DOHH2 (cell line): Measurements from ENCODE around the gene AGO4.

ENCODE experiments used
- H3F3A ChIP-seq: fragments of 200-600 bp; sonication (generic), shearing (Covaris generic); 2 replicates; pipeline ENCODE4 v1.6.0; 2016; ENCODE audit warnings: antibody characterized with exemption, mild to moderate bottlenecking; ENCODE audit not compliant: control insufficient read depth, insufficient read depth
- H3K27ac ChIP-seq: fragments of 200-600 bp; sonication (generic); 2 replicates; pipeline ENCODE4 v1.5.1; 2014; ENCODE audit warnings: low read depth, mild to moderate bottlenecking, low read length, moderate library complexity
- H3K27me3 ChIP-seq: fragments of 200-600 bp; sonication (generic); 2 replicates; pipeline ENCODE4 v1.6.1; 2014; ENCODE audit warnings: mild to moderate bottlenecking, low read length, mixed read lengths; ENCODE audit not compliant: control insufficient read depth
- H3K36me3 ChIP-seq: fragments of 200-600 bp; sonication (generic); 2 replicates; pipeline ENCODE4 v1.6.1; 2014; ENCODE audit warnings: mild to moderate bottlenecking, low read length, moderate library complexity, mixed read lengths; ENCODE audit not compliant: control insufficient read depth
- H3K4me1 ChIP-seq: fragments of 200-600 bp; sonication (generic); 2 replicates; pipeline ENCODE4 v1.6.1; 2014; ENCODE audit warnings: mild to moderate bottlenecking, low read length, mixed read lengths; ENCODE audit not compliant: control insufficient read depth
- H3K4me2 ChIP-seq: fragments of 200-600 bp; sonication (generic); 2 replicates; pipeline ENCODE4 v1.6.0; 2014; ENCODE audit warnings: mild to moderate bottlenecking, low read length, moderate library complexity
- H3K4me3 ChIP-seq: fragments of 200-600 bp; sonication (generic); 2 replicates; pipeline ENCODE4 v1.5.1; 2014; ENCODE audit warnings: mild to moderate bottlenecking, low read length, mixed read lengths
- H3K79me2 ChIP-seq: fragments of 200-600 bp; sonication (generic); 2 replicates; pipeline ENCODE4 v1.6.1; 2014; ENCODE audit warnings: mild to moderate bottlenecking, low read length, mixed read lengths; ENCODE audit not compliant: control insufficient read depth
- H3K9me2 ChIP-seq: fragments of 200-600 bp; sonication (generic); replicated peaks from 2 replicates; pipeline ENCODE4 v1.6.1; 2014; ENCODE audit warnings: mild to moderate bottlenecking, low read length, mixed read lengths; ENCODE audit not compliant: control insufficient read depth
- H3K9me3 ChIP-seq: fragments of 200-600 bp; sonication (generic); 2 replicates; pipeline ENCODE4 v1.6.1; 2014; ENCODE audit warnings: antibody characterized with exemption, low read length, mixed read lengths; ENCODE audit not compliant: control insufficient read depth, insufficient read depth
- H4K20me1 ChIP-seq: fragments of 200-600 bp; sonication (generic); 2 replicates; pipeline ENCODE4 v1.6.0; 2014; ENCODE audit warnings: low read depth, mild to moderate bottlenecking, antibody characterized with exemption, low read length, moderate library complexity; ENCODE audit not compliant: control insufficient read depth, insufficient read depth
- CTCF ChIP-seq: fragments of 200-600 bp; sonication (generic); IDR thresholded peaks from one replicate; pipeline ENCODE4 v1.5.1; 2014; ENCODE audit warnings: antibody characterized with exemption, mild to moderate bottlenecking, low read depth, low read length; ENCODE audit not compliant: poor library complexity, severe bottlenecking
- EZH2phosphoT487 ChIP-seq: fragments of 200-600 bp; sonication (generic); IDR thresholded peaks from 2 replicates; pipeline ENCODE4 v1.6.1; 2017; ENCODE audit warnings: borderline replicate concordance, mild to moderate bottlenecking, antibody characterized with exemption, low read length, moderate library complexity, mixed read lengths

The AGO4 gene

GRCh38 chr1:35851132-35851869 is 43.5 kb downstream of the AGO4 start:
- TF ChIP-seq CTCF, result no peak
- no peak for TF ChIP-seq EZH2phosphoT487

GRCh38 chr1:35852241-35852640 is 44.4 kb downstream of the AGO4 start:
- Histone ChIP-seq H3K9me2 (no peaks in the 10 kb centered on the region), H3K9me3 (no peaks in the 10 kb centered on the region), H3K27ac (no peak overlapping the region), H3F3A (no peaks in the 10 kb centered on the region), H3K4me1 (no peaks in the 10 kb centered on the region), H4K20me1 (no peaks in the 10 kb centered on the region), H3K4me2 (no peak overlapping the region), H3K4me3 (no peak overlapping the region), H3K27me3 (no peaks in the 10 kb centered on the region), H3K36me3 (peaks cover 22% of the 10 kb centered on the region), H3K79me2 (no peaks in the 10 kb centered on the region)
- TF ChIP-seq EZH2phosphoT487, result no peak
- no peak for TF ChIP-seq CTCF

More at GRCh38 chr1:35851132-35851869, 43.5 kb downstream of the AGO4 start:
- Histone ChIP-seq H3K27me3 (no peaks in the 10 kb centered on the region), H4K20me1 (no peaks in the 10 kb centered on the region), H3K4me1 (no peaks in the 10 kb centered on the region), H3K36me3 (peaks cover 22% of the 10 kb centered on the region), H3K4me2 (no peak overlapping the region), H3K9me3 (no peaks in the 10 kb centered on the region), H3F3A (no peaks in the 10 kb centered on the region), H3K27ac (no peak overlapping the region), H3K4me3 (no peak overlapping the region), H3K79me2 (no peaks in the 10 kb centered on the region), H3K9me2 (no peaks in the 10 kb centered on the region)

GRCh38 chr1:35854989-35855700 is 47.3 kb downstream of the AGO4 start:
- Histone ChIP-seq H3K4me3 (no peak overlapping the region), H3K27me3 (no peaks in the 10 kb centered on the region), H4K20me1 (no peaks in the 10 kb centered on the region), H3F3A (no peaks in the 10 kb centered on the region), H3K36me3 (peaks cover 19% of the 10 kb centered on the region), H3K79me2 (no peaks in the 10 kb centered on the region), H3K9me2 (no peaks in the 10 kb centered on the region), H3K4me1 (no peaks in the 10 kb centered on the region), H3K9me3 (no peaks in the 10 kb centered on the region), H3K4me2 (no peak overlapping the region), H3K27ac (no peak overlapping the region)
- TF ChIP-seq CTCF, result no peak
- no peak for TF ChIP-seq EZH2phosphoT487
